Parathyroid adenoma (tissue), 2 donors: ENCODE results near the gene HCN4.

ENCODE experiments used
- H2AFZ ChIP-seq: fragments of 300-600 bp; sonication (generic); one replicate; pipeline ENCODE4 v1.7.0; 2017; ENCODE audit warnings: antibody characterized with exemption, mild to moderate bottlenecking
- H3K27ac ChIP-seq: fragments of 300-600 bp; sonication (generic); one replicate; pipeline ENCODE4 v1.7.0; 2017
- H3K27me3 ChIP-seq: fragments of 300-600 bp; sonication (generic); one replicate; pipeline ENCODE4 v1.7.0; 2017; ENCODE audit warnings: low read length; ENCODE audit not compliant: control insufficient read depth, insufficient read depth
- H3K36me3 ChIP-seq: fragments of 300-600 bp; sonication (generic); one replicate; pipeline ENCODE4 v1.7.0; 2017; ENCODE audit warnings: low read length; ENCODE audit not compliant: control insufficient read depth, insufficient read depth
- H3K4me1 ChIP-seq: fragments of 300-600 bp; sonication (generic); one replicate; pipeline ENCODE4 v1.7.0; 2017; ENCODE audit warnings: control low read depth
- H3K4me2 ChIP-seq: fragments of 300-600 bp; sonication (generic); one replicate; pipeline ENCODE4 v1.7.0; 2017; ENCODE audit warnings: low read length
- H3K4me3 ChIP-seq: fragments of 300-600 bp; sonication (generic); one replicate; pipeline ENCODE4 v1.7.0; 2017; ENCODE audit warnings: low read depth, low read length
- H3K79me2 ChIP-seq: fragments of 300-600 bp; sonication (generic); one replicate; pipeline ENCODE4 v1.7.0; 2017; ENCODE audit warnings: control low read depth
- H3K9ac ChIP-seq: fragments of 300-600 bp; sonication (generic); one replicate; pipeline ENCODE4 v1.7.0; 2017; ENCODE audit warnings: mild to moderate bottlenecking
- H3K9me3 ChIP-seq: fragments of 300-600 bp; sonication (generic); one replicate; pipeline ENCODE4 v1.7.0; 2017; ENCODE audit warnings: low read length; ENCODE audit not compliant: control insufficient read depth
- TF ChIP-seq, protein P1 (sequence below): fragments of 300-600 bp; sonication (generic); IDR thresholded peaks from one replicate; pipeline ENCODE4 v1.7.0; 2017; ENCODE audit warnings: antibody characterized with exemption, mild to moderate bottlenecking
- donor health status: primary hyperparathyroidism.

HCN4 gene

DNA sequence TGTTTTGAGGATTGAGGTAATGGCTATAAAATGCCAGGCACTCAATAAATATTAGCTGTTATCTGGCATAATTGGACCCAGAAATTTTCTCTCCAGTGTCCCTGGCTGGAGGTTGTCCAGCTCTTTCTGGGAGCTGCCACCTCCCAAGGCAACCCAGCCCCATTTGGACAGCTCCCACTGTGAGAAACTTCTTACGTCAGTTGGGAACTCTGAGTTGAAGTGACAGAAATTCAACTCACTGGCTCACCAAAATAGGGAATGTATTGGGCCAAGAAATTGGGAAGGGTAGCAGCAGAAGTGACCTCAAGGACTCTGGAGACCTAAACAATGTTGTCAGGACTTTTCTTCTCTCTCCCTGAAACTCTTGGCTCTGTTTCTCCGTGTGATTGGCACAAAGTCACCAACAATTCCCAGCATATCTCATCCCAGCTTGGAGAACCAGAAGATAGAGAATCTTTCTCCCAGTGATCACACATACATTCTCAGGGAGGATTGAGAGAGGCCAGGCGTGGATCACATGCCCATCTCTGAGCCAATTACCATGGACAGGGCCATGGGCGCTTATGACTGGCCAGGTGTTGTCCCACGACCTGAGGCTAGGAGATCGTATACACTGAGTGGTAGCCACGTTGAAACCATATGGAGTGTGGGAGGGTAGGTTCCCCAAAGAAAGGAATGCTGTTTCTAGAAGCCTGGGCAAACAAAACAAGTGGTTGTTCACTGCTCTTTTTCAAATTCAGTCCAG, 22.5 kb upstream of the HCN4 start:
- Histone ChIP-seq H3K4me2 (no peak overlapping the region), H3K4me3 (no peak overlapping the region), H3K27me3 (no peaks in the 10 kb centered on the region), H3K79me2 (no peaks in the 10 kb centered on the region), H3K27ac (no peak overlapping the region), H3K9ac (no peak overlapping the region), H3K9me3 (no peaks in the 10 kb centered on the region), H3K4me1 (no peaks in the 10 kb centered on the region), H3K36me3 (no peaks in the 10 kb centered on the region), H2AFZ (no peak overlapping the region)
- TF ChIP-seq, protein P1, sequence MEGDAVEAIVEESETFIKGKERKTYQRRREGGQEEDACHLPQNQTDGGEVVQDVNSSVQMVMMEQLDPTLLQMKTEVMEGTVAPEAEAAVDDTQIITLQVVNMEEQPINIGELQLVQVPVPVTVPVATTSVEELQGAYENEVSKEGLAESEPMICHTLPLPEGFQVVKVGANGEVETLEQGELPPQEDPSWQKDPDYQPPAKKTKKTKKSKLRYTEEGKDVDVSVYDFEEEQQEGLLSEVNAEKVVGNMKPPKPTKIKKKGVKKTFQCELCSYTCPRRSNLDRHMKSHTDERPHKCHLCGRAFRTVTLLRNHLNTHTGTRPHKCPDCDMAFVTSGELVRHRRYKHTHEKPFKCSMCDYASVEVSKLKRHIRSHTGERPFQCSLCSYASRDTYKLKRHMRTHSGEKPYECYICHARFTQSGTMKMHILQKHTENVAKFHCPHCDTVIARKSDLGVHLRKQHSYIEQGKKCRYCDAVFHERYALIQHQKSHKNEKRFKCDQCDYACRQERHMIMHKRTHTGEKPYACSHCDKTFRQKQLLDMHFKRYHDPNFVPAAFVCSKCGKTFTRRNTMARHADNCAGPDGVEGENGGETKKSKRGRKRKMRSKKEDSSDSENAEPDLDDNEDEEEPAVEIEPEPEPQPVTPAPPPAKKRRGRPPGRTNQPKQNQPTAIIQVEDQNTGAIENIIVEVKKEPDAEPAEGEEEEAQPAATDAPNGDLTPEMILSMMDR = no peak

DNA sequence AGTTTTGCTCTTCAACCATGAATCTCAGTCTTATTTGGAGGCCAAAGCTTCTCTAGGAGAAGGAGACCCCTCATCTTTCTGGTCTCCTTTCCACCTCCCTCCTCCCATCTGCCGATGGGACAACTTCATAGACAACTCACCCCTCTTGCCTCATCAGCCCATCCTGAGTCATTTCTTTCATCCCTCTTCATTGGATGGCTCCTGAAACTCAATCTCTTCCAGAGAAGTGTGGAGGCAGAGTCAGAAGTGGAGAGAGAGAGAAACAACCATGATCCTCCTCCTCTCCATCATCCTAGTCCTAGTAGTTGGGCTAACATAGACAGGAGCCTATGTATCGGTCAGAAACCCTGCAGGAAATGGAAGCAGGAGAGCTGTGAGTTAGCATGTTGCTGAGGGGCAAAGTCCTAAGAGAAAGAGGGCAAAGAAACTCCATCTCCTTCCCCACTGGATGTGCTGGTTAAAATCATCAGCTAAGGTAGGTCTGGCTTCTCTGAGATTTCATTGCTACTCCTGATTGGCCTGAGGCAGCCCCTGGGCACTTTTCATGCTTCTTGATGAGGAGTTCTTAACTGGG, 21.3 kb upstream of the HCN4 start:
- no peaks in the 10 kb centered on the region for H3K27me3 ChIP-seq
- no peak overlapping the region for H3K4me2 ChIP-seq
- H3K9me3 ChIP-seq = no peaks in the 10 kb centered on the region
- TF ChIP-seq, protein P1 = no peak
- H3K27ac ChIP-seq = no peak overlapping the region
- no peaks in the 10 kb centered on the region for H3K4me1 ChIP-seq
- H3K4me3 ChIP-seq = no peak overlapping the region
- no peak overlapping the region for H2AFZ ChIP-seq
- no peaks in the 10 kb centered on the region for H3K79me2 ChIP-seq
- no peaks in the 10 kb centered on the region for H3K36me3 ChIP-seq
- H3K9ac ChIP-seq = no peak overlapping the region

GRCh38 chr15:73389539-73389938, 20.8 kb upstream of the HCN4 start:
- Histone ChIP-seq H3K27ac (no peak overlapping the region), H3K79me2 (no peaks in the 10 kb centered on the region), H3K9ac (no peak overlapping the region), H3K9me3 (no peaks in the 10 kb centered on the region), H3K4me2 (no peak overlapping the region), H3K27me3 (no peaks in the 10 kb centered on the region), H3K4me3 (no peak overlapping the region), H2AFZ (no peak overlapping the region), H3K36me3 (no peaks in the 10 kb centered on the region), H3K4me1 (no peaks in the 10 kb centered on the region)
- TF ChIP-seq, protein P1 = no peak

DNA sequence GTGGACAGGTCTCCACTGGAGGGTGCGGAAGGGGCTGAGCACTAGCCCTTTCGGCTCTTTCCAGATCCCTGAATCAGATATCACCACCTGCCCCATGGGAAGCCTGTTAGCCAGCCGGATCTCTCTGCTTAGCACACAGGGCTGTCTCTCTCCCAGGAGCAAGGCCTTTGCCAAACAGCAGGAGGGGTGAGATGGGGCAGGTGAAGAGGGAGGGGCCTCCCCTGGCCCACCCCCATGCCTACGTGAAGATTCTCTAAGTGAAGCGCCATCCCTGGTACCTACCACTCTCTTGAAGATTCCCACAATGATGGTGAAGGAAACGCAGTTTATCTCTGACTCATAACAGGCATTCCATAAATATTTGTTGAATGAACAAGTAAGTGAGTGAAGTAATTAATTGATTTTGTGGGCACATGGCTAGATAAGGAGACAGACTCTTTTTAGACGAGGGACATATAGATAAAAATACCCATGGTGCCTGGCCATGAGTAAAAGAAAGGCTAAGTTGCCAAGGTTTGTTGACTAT, 19.6 kb upstream of the HCN4 start:
- TF ChIP-seq, protein P1 = no peak
- Histone ChIP-seq H3K4me1 (no peaks in the 10 kb centered on the region), H3K36me3 (no peaks in the 10 kb centered on the region), H3K9me3 (no peaks in the 10 kb centered on the region), H3K27ac (no peak overlapping the region), H2AFZ (no peak overlapping the region), H3K79me2 (no peaks in the 10 kb centered on the region), H3K9ac (no peak overlapping the region), H3K4me3 (no peak overlapping the region), H3K4me2 (no peak overlapping the region), H3K27me3 (no peaks in the 10 kb centered on the region)
